Activated CD4-positive, alpha-beta memory T cell treated with anti-CD3 and anti-CD28 coated beads, Interleukin-2, amount 10 ng/mL, durations not matched to agents 7 days and 5 days (primary cell): ENCODE results near the gene PTOV1. TPM values are rescaled to one million over a fixed set of nuclear protein-coding genes. Genes with fewer than 3 reads are reported as not detected.
A peak's percentile ranks its signal among the peaks of the same experiment; 100 is the strongest.

Source experiments
- CTCF ChIA-PET: fragments of 350-600 bp; sonication (Branson Sonifier 250); formaldehyde crosslinking; loops from one replicate; lab custom pipeline; 2021; ENCODE audit warnings: antibody characterized with exemption, inconsistent platforms; lab: Charles Lee
- POLR2A ChIA-PET: fragments of 350-600 bp; sonication (Branson Sonifier 250); formaldehyde crosslinking; loops from one replicate; lab custom pipeline; 2021; ENCODE audit warnings: antibody characterized with exemption; lab: Charles Lee
- DNase-seq: peaks from one replicate; pipeline ENCODE4 v3.0.0-alpha.2; 2020
- H3K27ac Mint-ChIP-seq: one replicate; pipeline ENCODE4 v1.8.0; 2021; ENCODE audit warnings: mild to moderate bottlenecking, mixed read lengths
- H3K27me3 Mint-ChIP-seq: one replicate; pipeline ENCODE4 v1.8.0; 2021; ENCODE audit warnings: mixed read lengths
- H3K36me3 Mint-ChIP-seq: one replicate; pipeline ENCODE4 v1.8.0; 2021; ENCODE audit warnings: low read depth, mixed read lengths
- H3K4me1 Mint-ChIP-seq: one replicate; pipeline ENCODE4 v1.8.0; 2021; ENCODE audit warnings: mixed read lengths
- H3K4me3 Mint-ChIP-seq: one replicate; pipeline ENCODE4 v1.8.0; 2021; ENCODE audit warnings: mild to moderate bottlenecking, mixed read lengths
- H3K9me3 Mint-ChIP-seq: one replicate; pipeline ENCODE4 v1.8.0; 2021; ENCODE audit warnings: mixed read lengths
- total RNA-seq, 2 experiments: library from RNA; stranded (reverse); gene quantifications; one replicate each; pipeline ENCODE4 v1.2.3, GENCODE V29; 2021

PTOV1 gene
- total RNA-seq, 2 experiments from 2014 or later = 69.3 to 71.7 TPM

DNA sequence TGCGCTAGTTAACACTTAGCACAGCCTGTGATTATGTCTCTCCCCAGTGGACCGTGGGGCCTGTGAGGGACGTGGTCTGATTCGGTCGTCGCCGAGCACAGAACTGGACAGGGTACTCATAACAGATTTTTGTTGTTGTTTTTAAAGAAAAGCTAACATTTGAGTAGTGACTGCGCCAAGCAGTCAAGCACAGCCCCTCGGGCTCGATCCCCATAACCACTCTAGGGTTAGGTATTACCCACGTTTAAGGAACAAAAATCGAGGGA lies 805 bp upstream of the PTOV1 start:
- H3K27ac Mint-ChIP-seq = peak overlapping the region; percentile 95
- peaks cover 41% of the 10 kb centered on the region for H3K4me1 Mint-ChIP-seq
- POLR2A ChIA-PET = interaction anchor here (0.9 to 2.3 kb wide), 15 partner anchors 14 to 257 kb away, joined by 3 to 48 read pairs (median 5); partner anchors contain the start of genes AKT1S1, FUZ, MED25 and NUP62
- H3K27me3 Mint-ChIP-seq = peaks cover 18% of the 10 kb centered on the region
- peaks cover 5% of the 10 kb centered on the region for H3K9me3 Mint-ChIP-seq
- no peak for DNase-seq
- peak overlapping the region; percentile 86 for H3K4me3 Mint-ChIP-seq
- CTCF ChIA-PET = interaction anchor here (1.1 to 1.6 kb wide), 4 partner anchors 15 to 133 kb away, joined by 3 to 6 read pairs (median 4); partner anchors contain the start of gene PNKP
- H3K36me3 Mint-ChIP-seq = peaks cover 10% of the 10 kb centered on the region

GRCh38 chr19:49851456-49852259 lies 699 bp downstream of the PTOV1 start:
- Mint-ChIP-seq H3K27me3 (peaks cover 15% of the 10 kb centered on the region), H3K27ac (peak overlapping the region; percentile 58), H3K9me3 (peaks cover 5% of the 10 kb centered on the region), H3K4me3 (peak overlapping the region; percentile 76), H3K4me1 (peaks cover 41% of the 10 kb centered on the region), H3K36me3 (peaks cover 10% of the 10 kb centered on the region)
- ChIA-PET CTCF (no interaction called here), POLR2A (interaction anchor here (1.2 to 2.3 kb wide), 8 partner anchors 9 to 175 kb away, joined by 3 to 48 read pairs (median 9); partner anchors contain the start of genes AKT1S1, FUZ, MED25 and PNKP)
- no peak for DNase-seq

DNA sequence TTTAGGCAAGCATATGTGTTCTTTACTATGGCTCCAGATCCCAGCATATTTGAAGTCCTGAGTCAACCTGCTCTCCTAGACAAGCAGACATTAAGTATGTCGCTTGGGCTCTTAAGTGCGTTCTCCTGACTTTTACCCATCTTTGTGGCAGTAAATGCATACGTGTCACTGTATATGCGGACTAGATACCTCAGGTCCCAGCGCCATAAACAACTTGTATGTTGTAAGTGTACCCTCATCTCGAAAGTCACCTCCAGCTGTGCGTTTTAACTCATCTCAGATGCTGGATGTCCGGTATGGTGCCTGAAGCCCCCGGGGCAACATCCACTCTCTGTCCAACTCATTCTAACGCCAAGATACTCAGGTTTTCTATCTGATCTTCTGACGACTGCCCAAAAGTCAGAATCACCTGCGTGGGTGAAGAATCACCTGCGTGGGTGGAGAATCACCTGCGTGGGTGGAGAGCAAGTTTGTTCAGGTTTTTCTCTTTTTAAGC lies 1.7 kb downstream of the PTOV1 start:
- Mint-ChIP-seq H3K27ac (peak overlapping the region; percentile 58), H3K4me1 (peaks cover 39% of the 10 kb centered on the region), H3K27me3 (peaks cover 12% of the 10 kb centered on the region), H3K36me3 (peaks cover 10% of the 10 kb centered on the region), H3K9me3 (peaks cover 5% of the 10 kb centered on the region), H3K4me3 (peak overlapping the region; percentile 76)
- POLR2A ChIA-PET = no interaction called here
- no peak for DNase-seq
- CTCF ChIA-PET = interaction anchor here (0.9 kb wide), 1 partner anchor 17 kb away, joined by 5 read pairs; no protein-coding TSS in a partner anchor

DNA sequence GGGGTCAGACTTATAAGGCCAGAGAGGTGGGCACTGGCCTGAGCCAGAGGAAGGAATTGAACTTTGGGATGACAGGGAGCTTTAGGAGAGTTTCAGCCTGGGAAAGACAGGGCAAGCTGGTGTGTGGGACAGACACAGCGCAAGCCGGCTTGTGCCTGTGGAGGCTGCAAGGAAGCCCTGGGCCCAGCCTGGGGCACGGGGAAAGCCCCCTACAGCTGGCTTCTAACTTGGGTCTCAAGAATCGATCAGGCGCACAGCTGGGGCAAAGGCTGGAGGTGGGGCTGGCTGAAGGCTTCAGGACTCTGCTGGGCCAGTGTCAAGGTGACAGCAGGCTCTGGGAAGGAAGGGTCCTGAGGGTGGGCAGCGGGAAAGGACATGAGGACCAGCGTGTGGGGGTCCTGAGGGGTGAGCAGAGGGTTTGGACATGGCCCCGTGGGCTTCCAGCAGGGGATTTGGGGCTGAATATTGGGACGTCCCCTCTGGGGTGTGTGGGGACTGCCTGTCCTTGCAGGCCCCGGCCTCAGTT lies 3.0 kb downstream of the PTOV1 start:
- no peak overlapping the region for H3K4me3 Mint-ChIP-seq

GRCh38 chr19:49854378-49855263 lies 3.7 kb downstream of the PTOV1 start:
- H3K27ac Mint-ChIP-seq = no peak overlapping the region
- no peak for DNase-seq

More for the DNA sequence above, 3.0 kb downstream of the PTOV1 start:
- Mint-ChIP-seq H3K4me1 (peaks cover 28% of the 10 kb centered on the region), H3K27me3 (peaks cover 11% of the 10 kb centered on the region), H3K27ac (no peak overlapping the region), H3K9me3 (peaks cover 5% of the 10 kb centered on the region), H3K36me3 (peaks cover 11% of the 10 kb centered on the region)
- CTCF ChIA-PET = no interaction called here
- POLR2A ChIA-PET = interaction anchor here (1.0 to 1.6 kb wide), 2 partner anchors 10 to 57 kb away, joined by 3 read pairs; no protein-coding TSS in a partner anchor
- no peak for DNase-seq

GRCh38 chr19:49855277-49855675 lies 4.3 kb downstream of the PTOV1 start:
- Mint-ChIP-seq H3K36me3 (peaks cover 6% of the 10 kb centered on the region), H3K9me3 (no peaks in the 10 kb centered on the region), H3K27me3 (peaks cover 9% of the 10 kb centered on the region), H3K4me1 (peaks cover 17% of the 10 kb centered on the region), H3K27ac (peak overlapping the region; percentile 32), H3K4me3 (no peak overlapping the region)
- ChIA-PET CTCF (no interaction called here), POLR2A (interaction anchor here (1.9 kb wide), 1 partner anchor 10 kb away, joined by 7 read pairs; no protein-coding TSS in a partner anchor)
- no peak for DNase-seq

More at GRCh38 chr19:49854378-49855263, 3.7 kb downstream of the PTOV1 start:
- H3K9me3 Mint-ChIP-seq = peaks cover 3% of the 10 kb centered on the region
- no peak overlapping the region for H3K4me3 Mint-ChIP-seq
- H3K36me3 Mint-ChIP-seq = peaks cover 10% of the 10 kb centered on the region
- H3K4me1 Mint-ChIP-seq = peaks cover 23% of the 10 kb centered on the region
- CTCF ChIA-PET = no interaction called here
- POLR2A ChIA-PET = interaction anchor here (1.0 to 1.9 kb wide), 3 partner anchors 9 to 57 kb away, joined by 3 to 7 read pairs (median 3); no protein-coding TSS in a partner anchor
- peaks cover 9% of the 10 kb centered on the region for H3K27me3 Mint-ChIP-seq

DNA sequence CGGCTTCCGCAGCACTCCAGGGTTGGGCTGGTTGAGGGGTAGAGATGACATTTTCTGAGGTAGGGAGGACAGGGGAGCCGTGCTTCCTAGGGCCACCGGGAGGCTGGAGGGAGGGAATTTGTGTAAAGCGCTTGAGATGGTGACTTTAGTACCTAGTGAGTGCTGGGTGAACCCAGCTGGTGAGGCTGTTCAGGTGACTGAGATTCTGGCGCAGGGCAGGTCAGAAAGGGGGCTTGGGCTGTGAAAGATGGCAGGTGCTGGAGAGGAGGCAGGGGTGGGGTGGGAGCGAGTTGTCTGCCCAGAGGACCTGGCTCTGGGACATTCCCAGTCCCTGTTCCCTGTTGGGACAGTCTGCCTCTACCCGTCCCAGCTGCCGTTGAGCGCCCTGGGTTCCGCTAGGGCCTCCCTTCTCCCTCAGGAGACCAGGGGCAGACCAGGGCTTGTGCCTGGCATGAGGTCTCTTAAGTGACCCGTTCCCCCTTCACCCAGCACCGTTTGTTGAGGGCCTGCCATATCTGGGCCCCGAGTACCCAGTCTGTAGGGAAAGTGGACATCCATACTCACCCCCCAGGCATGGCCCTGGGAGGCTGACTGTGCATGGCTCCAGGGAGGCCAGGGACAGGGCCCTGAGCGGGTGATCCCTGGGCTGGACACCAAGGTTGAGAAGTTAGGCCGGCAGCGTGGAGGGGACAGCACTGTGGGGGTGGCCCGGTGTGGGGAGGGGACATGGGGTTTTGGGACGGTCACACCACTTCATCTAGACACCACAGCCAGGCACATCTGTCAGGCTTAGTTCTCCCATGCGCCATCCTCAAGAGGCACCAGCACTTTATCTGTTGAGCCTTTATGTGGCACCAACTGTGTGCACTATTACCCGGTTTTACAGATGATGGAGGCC lies 5.0 kb downstream of the PTOV1 start:
- Mint-ChIP-seq H3K36me3 (peaks cover 12% of the 10 kb centered on the region), H3K9me3 (no peaks in the 10 kb centered on the region), H3K27me3 (peaks cover 9% of the 10 kb centered on the region), H3K4me1 (peaks cover 15% of the 10 kb centered on the region), H3K4me3 (no peak overlapping the region), H3K27ac (no peak overlapping the region)
- CTCF ChIA-PET = no interaction called here
- no peak for DNase-seq
- POLR2A ChIA-PET = interaction anchor here (1.9 kb wide), 1 partner anchor 9 kb away, joined by 7 read pairs; no protein-coding TSS in a partner anchor

DNA sequence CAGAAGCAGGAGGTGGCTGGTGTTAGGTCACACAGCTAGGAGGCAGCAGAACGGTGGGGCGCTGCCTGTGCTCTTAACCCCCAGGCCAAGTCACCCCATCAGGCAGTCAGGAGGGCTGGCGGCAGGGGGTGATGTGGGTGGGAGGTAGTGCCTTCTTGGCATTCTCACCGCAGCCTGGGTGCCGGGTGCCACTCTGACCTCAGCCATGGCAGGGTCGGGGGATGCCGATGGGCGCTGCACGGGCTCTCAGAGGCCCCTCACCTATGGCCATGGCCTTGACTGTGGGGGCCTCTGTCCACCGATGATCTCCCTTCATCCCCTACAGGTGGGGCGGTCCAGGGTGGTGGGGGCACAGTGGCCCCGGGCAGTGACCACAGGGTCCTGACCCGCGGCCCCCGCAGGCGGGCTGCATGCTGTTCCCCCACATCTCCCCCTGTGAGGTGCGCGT lies 5.6 kb downstream of the PTOV1 start:
- Mint-ChIP-seq H3K4me1 (peaks cover 15% of the 10 kb centered on the region), H3K9me3 (no peaks in the 10 kb centered on the region), H3K27me3 (peaks cover 9% of the 10 kb centered on the region), H3K36me3 (peaks cover 15% of the 10 kb centered on the region), H3K4me3 (no peak overlapping the region), H3K27ac (no peak overlapping the region)
- ChIA-PET CTCF (no interaction called here), POLR2A (no interaction called here)
- no peak for DNase-seq

GRCh38 chr19:49857061-49857837 lies 6.3 kb downstream of the PTOV1 start:
- H3K9me3 Mint-ChIP-seq = no peaks in the 10 kb centered on the region
- ChIA-PET CTCF (no interaction called here), POLR2A (interaction anchor here (1.3 to 1.4 kb wide), 2 partner anchors 10 to 11 kb away, joined by 5 to 6 read pairs; no protein-coding TSS in a partner anchor)

GRCh38 chr19:49857838-49858087 lies 6.8 kb downstream of the PTOV1 start:
- Mint-ChIP-seq H3K27ac (no peak overlapping the region), H3K36me3 (peaks cover 19% of the 10 kb centered on the region), H3K4me1 (peaks cover 6% of the 10 kb centered on the region), H3K9me3 (no peaks in the 10 kb centered on the region), H3K27me3 (peaks cover under 1% of the 10 kb centered on the region), H3K4me3 (no peak overlapping the region)
- CTCF ChIA-PET = no interaction called here
- POLR2A ChIA-PET = interaction anchor here (1.3 to 1.4 kb wide), 2 partner anchors 9 to 10 kb away, joined by 5 to 6 read pairs; no protein-coding TSS in a partner anchor
- no peak for DNase-seq

More at GRCh38 chr19:49857061-49857837, 6.3 kb downstream of the PTOV1 start:
- Mint-ChIP-seq H3K4me1 (peaks cover 11% of the 10 kb centered on the region), H3K27ac (no peak overlapping the region), H3K4me3 (no peak overlapping the region), H3K27me3 (peaks cover 5% of the 10 kb centered on the region), H3K36me3 (peaks cover 19% of the 10 kb centered on the region)
- DNase-seq = no peak
